Endodermal cell (in vitro differentiated cells): ENCODE measurements around the gene NOX1. TPM values are rescaled to one million over a fixed set of nuclear protein-coding genes. Genes with fewer than 3 reads are reported as not detected.

ENCODE experiments used
- DNase-seq: peaks from one replicate; pipeline ENCODE4 v3.0.0-alpha.2; 2017
- H3K27ac ChIP-seq: 2 replicates; pipeline ENCODE4 v1.5.1; 2013; ENCODE audit warnings: mild to moderate bottlenecking, low read depth, low read length, moderate library complexity
- H3K27me3 ChIP-seq: 2 replicates; pipeline ENCODE4 v1.6.1; 2013; ENCODE audit warnings: mild to moderate bottlenecking, low read length, moderate library complexity; ENCODE audit not compliant: insufficient read depth, control insufficient read depth, poor library complexity, severe bottlenecking
- H3K36me3 ChIP-seq: 2 replicates; pipeline ENCODE4 v1.7.0; 2013; ENCODE audit warnings: mild to moderate bottlenecking, low read length, moderate library complexity; ENCODE audit not compliant: control insufficient read depth, insufficient read depth
- H3K4me1 ChIP-seq: one replicate; pipeline ENCODE4 v1.7.0; 2013; ENCODE audit warnings: low read length; ENCODE audit not compliant: control insufficient read depth, insufficient read depth
- H3K4me3 ChIP-seq: 2 replicates; pipeline ENCODE4 v1.5.1; 2013; ENCODE audit warnings: mild to moderate bottlenecking, low read length, moderate library complexity
- H3K9ac ChIP-seq: 2 replicates; pipeline ENCODE4 v1.6.1; 2013; ENCODE audit warnings: mild to moderate bottlenecking, low read length, moderate library complexity; ENCODE audit not compliant: poor library complexity, severe bottlenecking; ENCODE audit errors: extremely low read depth
- H3K9me3 ChIP-seq: 2 replicates; pipeline ENCODE4 v1.6.1; 2013; ENCODE audit warnings: mild to moderate bottlenecking, low read length, moderate library complexity; ENCODE audit not compliant: control insufficient read depth
- H3K27ac Mint-ChIP-seq: 2 replicates; pipeline ENCODE4 v1.8.0; 2020; ENCODE audit warnings: mixed read lengths
- H3K27me3 Mint-ChIP-seq: 2 replicates; pipeline ENCODE4 v1.8.0; 2021; ENCODE audit warnings: mild to moderate bottlenecking, mixed read lengths; ENCODE audit not compliant: insufficient read depth
- H3K36me3 Mint-ChIP-seq: 2 replicates; pipeline ENCODE4 v1.8.0; 2020; ENCODE audit warnings: low read depth, mixed read lengths
- H3K4me1 Mint-ChIP-seq: 2 replicates; pipeline ENCODE4 v1.8.0; 2020; ENCODE audit warnings: mixed read lengths
- H3K4me3 Mint-ChIP-seq: 2 replicates; pipeline ENCODE4 v1.8.0; 2020; ENCODE audit warnings: mild to moderate bottlenecking, moderate library complexity, mixed read lengths
- H3K9me3 Mint-ChIP-seq: 2 replicates; pipeline ENCODE4 v1.8.0; 2020; ENCODE audit warnings: mild to moderate bottlenecking, mixed read lengths
- CTCF ChIP-seq: fragments of 200-600 bp; sonication (generic); conservative IDR thresholded peaks from 2 replicates; pipeline ENCODE4 v1.5.0; 2021; ENCODE audit warnings: antibody characterized with exemption, mild to moderate bottlenecking
- whole genome bisulfite sequencing, 2 experiments: methylation state at CpG; one replicate each; pipeline versions ENCODE4 v1.1.5 to v1.1.7; 2013; ENCODE audit warnings: missing lambda C conversion rate in 2 of 2, mixed read lengths in 1 of 2; ENCODE audit not compliant: insufficient coverage in 1 of 2, insufficient read length in 1 of 2; 5-methylcytosine and 5-hydroxymethylcytosine counted together
- total RNA-seq, 2 donors: library from RNA; stranded (reverse); fragmentation: NEBNext Ultra II Directional in 1 of 2; extraction: Animal tissue kit (Norgen Biotek cat#: 25700) in 1 of 2; gene quantifications; 2 replicates in 1 of 2; 3 replicates in 1 of 2; pipeline ENCODE4 v1.2.1, GENCODE V29; 2021

Gene NOX1
- total RNA-seq, 2 donors from 2014 or later = not detected

DNA sequence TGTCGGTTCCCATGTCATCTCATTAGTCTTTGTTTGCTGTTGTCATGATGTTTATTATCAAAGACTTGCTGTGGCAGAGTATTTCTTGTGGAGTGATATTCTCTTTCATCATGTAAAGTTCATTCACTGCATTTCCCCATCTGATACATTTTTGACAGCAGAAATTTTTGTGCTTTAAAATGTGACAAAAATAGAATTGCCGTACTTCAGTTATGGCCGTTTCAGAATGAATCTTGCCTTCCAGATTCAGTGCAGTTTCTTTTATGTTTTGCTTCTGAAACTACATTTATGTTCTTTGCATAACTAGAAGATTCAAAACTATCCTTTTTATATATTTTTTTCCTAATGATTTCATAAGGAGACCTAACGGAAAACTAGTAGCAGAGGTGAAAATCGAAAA, 44.0 kb downstream of the NOX1 start:
- Mint-ChIP-seq H3K4me1 (no peaks in the 10 kb centered on the region), H3K9me3 (peaks cover 41% of the 10 kb centered on the region), H3K27ac (no peak overlapping the region), H3K36me3 (peaks cover 52% of the 10 kb centered on the region), H3K27me3 (no peaks in the 10 kb centered on the region), H3K4me3 (no peak overlapping the region)
- Histone ChIP-seq H3K9ac (no peak overlapping the region), H3K4me1 (no peaks in the 10 kb centered on the region), H3K27ac (no peak overlapping the region), H3K36me3 (peaks cover 61% of the 10 kb centered on the region), H3K9me3 (no peaks in the 10 kb centered on the region), H3K27me3 (no peaks in the 10 kb centered on the region), H3K4me3 (no peak overlapping the region)
- no peak for DNase-seq
- no peak for TF ChIP-seq CTCF
- WGBS, 2 experiments = 93% methylated on average over 4 of the region's 5 CpGs; no CpG with 5 or more reads in 1 of the 2 experiments

DNA sequence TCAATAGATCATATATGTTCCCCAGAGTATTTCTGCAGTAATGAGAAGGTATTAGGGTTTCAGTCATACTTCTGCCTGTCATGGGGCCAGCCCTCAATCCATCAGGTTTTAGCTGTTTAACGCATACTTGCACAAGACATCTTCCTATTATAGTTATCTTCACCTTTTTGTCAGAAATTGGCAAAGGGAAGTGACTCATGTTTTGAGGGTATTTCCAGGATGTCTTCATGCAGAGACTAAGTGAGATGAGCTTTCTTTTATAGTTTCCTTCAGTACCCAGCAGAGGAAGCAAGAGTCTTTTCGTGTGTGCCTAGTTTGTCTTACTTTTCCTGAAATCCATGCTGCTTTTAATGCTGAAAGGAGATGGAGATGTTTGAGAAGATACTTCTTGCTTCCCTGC, 44.4 kb downstream of the NOX1 start:
- Histone ChIP-seq H3K27me3 (no peaks in the 10 kb centered on the region), H3K4me1 (no peaks in the 10 kb centered on the region), H3K9me3 (no peaks in the 10 kb centered on the region), H3K4me3 (no peak overlapping the region), H3K36me3 (peaks cover 64% of the 10 kb centered on the region), H3K9ac (no peak overlapping the region), H3K27ac (no peak overlapping the region)
- Mint-ChIP-seq H3K27ac (no peak overlapping the region), H3K36me3 (peaks cover 54% of the 10 kb centered on the region), H3K4me3 (no peak overlapping the region), H3K9me3 (peaks cover 41% of the 10 kb centered on the region), H3K27me3 (no peaks in the 10 kb centered on the region), H3K4me1 (no peaks in the 10 kb centered on the region)
- TF ChIP-seq CTCF = no peak
- DNase-seq = no peak
- WGBS, 2 experiments = 92% methylated on average over 1 of the region's 2 CpGs; no CpG with 5 or more reads in 1 of the 2 experiments

DNA sequence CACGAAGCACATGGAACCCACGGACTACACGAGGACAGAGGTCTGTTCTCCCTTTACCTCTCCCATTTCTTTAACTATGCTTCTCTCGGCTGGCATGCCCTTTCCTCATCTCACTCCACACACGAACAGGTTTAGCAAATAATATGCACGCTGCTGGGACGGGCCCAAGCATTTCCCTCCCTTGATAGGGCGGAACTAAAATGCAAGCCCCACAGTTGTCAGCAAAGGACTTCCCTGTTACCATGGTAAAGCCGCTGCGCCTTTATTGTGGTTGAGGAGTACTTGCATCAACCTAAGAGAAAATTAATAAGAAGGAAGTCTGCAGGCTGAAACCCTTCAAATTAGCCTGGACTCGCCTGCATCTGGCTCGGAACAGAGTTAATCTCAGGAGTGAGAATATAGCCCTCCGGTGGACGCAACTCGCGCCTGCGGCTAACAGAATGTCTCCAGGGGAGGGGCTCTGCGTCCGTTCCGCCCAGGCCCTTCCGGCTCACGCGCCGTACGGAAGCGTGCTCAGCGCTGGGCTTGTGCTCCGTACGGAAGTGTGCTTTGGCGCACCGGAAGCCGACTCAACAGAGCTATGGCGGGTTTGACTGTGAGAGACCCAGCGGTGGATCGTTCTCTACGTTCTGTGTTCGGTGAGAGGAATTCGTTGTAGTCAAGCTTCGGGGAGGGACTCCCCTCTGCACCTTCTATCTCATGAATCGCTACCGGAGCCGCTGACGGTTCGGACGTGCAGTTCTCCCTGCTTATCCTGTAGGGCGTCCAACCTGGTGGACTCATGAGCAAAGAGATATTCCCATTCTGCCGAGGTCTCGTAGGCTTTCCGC, 54.1 kb downstream of the NOX1 start, which contains the start of gene CSTF2:
Gene CSTF2 (plus strand): TSS at position 555 of the 830 bp plus-strand sequence. CDS start 26 bp downstream, at position 581.
- H3K27me3 ChIP-seq = no peaks in the 10 kb centered on the region
- no peaks in the 10 kb centered on the region for H3K9me3 ChIP-seq
- peak within 1 kb of the TSS; percentile 75 for H3K27ac Mint-ChIP-seq
- H3K9ac ChIP-seq = peak within 1 kb of the TSS; percentile 39
- 0 to 3% methylated on average over 4 to 46 of the region's 49 CpGs for WGBS, 2 experiments
- H3K4me3 ChIP-seq = peak within 1 kb of the TSS; percentile 88
- H3K4me1 ChIP-seq = no peaks in the 10 kb centered on the region
- peaks cover 9% of the 10 kb centered on the region for H3K4me1 Mint-ChIP-seq
- H3K36me3 Mint-ChIP-seq = peaks cover 15% of the 10 kb centered on the region
- no peak within 1 kb of the TSS for H3K27ac ChIP-seq
- peak within 1 kb of the TSS; percentile 85 for H3K4me3 Mint-ChIP-seq
- H3K9me3 Mint-ChIP-seq = peaks cover 56% of the 10 kb centered on the region
- peak; percentile 51 for TF ChIP-seq CTCF
- peaks cover 3% of the 10 kb centered on the region for H3K27me3 Mint-ChIP-seq
- DNase-seq = peak; percentile 90
- H3K36me3 ChIP-seq = peaks cover 26% of the 10 kb centered on the region
